HG03442 (cell line): ENCODE data around the gene COBL.

ENCODE experiments used
- ATAC-seq: cut with Tn5 transposase; IDR thresholded peaks from one replicate; pipeline ENCODE4 v1.9.1; 2021; ENCODE audit warnings: mild to moderate bottlenecking, moderate library complexity; ENCODE audit not compliant: unreplicated experiment

The COBL gene

DNA sequence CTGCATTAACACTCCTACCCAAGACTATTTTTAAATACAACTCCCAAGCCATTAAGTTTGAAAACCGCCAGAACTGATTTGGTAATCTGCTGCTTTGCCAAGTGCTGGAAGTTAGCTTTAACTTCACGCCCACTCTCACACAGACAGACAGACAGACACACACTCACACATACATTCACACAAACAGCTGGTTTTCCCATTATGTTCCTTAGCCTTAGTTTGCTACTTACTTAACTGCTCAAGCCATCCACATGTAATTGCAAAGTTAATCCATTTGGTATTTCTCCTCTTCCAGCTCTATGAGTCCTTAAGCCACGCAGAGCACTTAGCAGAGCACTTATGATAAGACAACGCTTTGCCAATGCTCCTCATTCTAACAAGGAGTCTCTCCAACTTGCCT, 8.3 kb downstream of the COBL start:
- no peak for ATAC-seq

DNA sequence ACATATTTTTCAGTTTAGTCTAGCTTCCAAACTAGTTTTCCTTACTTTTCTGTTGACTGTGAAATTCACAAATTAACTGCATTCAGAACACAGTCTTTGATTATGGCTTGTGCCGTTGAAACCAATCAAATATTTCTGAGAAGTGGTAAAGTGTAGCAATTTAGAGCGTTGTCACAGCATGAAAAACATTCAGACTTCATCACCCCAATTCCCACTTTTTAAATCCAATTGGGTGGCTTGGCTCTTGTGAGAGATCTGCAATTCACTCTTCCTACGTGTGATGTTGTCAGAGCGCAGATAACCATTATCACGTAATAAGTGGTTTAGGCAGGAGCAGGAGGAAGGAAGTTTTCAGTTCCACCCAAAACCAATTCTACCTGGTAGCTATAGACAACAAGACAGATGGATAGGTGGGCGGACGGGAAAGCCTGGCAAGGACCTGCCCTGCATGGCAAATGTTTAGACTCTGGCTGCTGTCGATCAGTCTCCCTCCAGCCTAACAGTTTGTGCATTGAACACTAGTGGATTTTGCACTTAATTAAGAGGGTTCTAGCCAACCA, 8.9 kb downstream of the COBL start:
- ATAC-seq = no peak

DNA sequence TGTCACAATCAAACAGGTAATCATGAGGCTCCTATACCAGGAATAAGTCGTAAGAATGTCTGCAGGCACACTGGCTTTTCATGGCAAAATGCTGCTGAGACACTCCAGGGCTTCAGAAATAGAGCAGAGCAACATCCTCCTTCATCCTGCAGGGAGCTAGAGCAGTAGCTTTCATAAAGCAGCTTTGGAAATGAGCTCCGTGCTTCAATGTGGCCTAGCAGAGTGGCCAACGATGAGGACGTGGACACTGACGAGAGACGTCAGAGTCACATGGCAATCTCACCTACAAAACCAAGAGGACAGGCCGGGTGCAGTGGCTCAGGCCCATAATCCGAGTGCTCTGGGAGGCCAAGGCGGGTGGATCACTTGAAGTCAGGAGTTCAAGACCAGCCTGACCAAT, 9.8 kb downstream of the COBL start:
- no peak for ATAC-seq

DNA sequence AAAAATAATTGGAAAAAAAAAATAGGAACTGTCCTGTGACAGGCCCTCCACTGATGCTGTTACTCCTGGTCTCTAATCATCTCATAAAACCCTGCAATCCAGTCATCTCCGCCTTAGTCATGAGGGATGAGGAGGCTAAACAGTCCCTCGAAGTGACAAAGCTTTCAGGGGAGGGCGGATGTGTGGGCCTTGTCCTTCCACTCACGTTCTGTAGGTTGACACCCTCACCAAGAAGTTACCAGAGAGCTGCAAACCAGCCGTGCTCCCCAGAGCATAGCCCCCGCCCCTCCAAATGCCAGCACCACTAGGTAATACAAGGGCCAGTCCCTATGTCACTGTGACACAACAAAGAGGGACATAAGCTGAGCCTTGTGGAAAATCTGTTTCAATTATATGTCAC, 11.9 kb downstream of the COBL start:
- ATAC-seq = no peak

DNA sequence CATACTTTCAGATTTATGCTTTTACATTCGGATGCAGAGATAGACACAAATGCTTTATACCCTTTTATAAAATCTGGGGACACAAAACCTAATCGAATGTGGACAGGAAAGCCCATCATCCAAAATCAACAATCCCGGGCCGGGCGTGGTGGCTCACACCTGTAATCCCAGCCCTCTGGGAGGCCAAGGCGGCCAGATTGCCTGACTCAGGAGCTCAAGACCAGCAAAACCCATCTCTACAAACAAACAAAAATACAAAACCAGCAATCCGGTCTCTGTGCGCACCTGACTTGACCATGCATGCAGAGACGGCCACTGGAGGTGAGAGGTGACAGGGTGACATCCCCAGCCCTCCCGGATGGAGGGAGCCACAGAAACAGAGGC, 13.5 kb downstream of the COBL start:
- no peak for ATAC-seq

DNA sequence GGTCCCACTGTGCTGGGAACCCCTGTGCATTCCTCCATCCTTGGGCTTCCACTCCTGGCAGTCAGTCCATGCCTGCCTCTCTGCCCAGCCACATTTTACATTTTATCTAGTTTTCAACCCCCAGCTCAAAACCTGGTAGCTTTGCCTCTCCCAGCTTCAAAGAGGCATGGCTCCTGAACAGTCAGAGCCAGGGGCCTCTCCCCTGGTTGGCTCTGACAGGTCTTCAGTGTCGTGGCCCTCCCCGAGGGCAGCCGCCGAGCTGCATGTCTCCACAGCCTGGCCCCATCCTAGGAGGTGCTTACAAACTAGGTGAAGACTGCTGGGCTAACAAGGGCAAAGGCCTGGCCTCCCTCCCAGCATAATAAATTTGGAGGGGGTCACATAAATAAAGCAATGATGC, 14.8 kb downstream of the COBL start:
- no peak for ATAC-seq

DNA sequence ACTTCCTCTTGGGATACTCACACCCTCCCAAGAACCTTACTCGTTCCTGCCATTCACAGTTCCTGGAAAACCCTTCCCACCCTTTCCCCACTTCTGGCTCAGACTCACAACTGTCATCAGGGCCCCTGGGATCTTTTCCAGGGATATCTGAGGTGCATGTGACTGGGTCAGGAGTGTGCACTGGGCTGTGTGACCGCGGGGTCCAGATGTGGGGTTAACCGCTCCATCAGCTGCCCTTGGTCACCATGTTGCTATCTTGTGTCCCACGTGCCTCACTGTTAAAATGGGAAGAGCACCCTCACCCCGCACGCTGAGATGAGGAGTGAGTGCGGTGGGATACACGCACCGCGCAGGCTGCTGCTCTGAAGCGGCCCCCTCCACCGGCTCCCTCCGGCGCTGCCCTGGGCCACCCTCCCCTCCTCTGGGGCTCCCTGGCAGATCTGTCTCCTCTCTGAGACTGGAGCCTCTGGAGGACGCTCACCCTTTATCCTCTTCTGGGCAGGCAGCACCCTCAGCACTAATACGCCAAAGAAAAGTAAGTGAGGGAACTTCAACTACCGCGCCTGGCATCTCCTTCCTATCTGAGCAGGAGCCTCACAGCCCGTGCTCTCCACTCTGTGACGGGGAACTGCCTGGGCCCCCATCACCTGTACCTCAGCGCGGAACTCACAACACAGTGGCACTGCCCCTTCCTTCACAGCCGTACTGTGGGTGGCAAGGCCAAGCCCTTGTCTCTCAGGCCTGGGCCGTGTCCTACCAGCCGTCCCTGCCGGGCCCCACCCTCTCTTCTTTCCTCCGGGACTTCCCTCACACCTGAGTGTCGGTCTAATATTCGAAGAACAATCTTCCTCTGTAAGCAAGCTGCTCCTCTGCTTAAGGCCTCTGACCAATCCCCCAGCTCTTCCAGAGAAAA, 15.6 kb downstream of the COBL start:
- ATAC-seq = no peak

DNA sequence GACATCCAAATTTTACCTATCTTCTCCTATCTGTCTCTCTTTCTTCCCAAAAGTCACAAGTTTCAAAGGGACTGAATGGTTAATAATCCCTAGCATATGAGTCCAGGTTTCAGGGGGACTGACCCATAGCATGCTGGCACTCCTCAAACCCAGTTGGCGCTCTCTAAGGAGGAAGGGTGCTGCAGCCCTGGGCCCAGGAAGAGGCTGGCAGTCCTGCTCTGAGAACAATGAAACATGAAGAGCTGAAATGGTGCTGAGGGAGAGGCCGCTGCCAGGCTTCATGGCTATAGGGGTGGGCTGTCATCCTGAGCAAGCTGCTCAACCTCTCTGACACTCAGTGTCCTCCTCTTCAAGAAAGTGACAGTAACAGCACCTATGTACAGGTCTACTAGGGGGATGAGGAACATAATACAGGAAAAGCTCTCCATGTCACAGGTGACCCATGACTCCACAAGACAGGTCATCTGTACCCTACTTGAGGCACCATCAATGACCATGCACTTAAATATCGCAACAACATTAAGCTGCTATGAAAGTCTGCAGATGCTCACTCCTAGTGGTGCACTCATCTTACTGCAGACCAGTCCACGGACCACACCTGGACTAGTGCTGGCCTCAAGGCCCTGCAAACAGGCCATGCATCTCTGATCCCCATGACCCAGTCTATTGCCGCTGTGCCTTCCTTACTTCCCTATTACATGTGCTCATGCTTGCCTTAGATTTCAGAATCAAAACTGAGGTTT, 17.0 kb downstream of the COBL start:
- no peak for ATAC-seq

DNA sequence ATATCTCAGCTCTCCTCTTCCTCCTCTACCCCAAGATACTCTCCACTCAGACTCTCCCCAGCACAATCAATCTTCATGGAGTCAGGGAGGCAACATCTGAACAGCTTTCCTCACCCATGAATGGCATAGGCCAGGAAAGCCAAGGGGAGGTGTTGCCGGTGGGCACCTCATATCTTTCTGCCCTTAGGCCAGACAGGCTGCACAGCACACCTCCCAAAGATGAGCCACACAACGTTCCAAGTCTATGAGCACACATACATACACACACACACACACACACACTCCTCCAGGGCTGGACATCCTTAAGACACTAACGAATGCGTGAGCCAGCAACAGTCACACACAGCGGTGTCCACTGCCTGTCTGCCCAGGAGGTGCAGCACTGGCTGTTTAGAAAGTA, 17.7 kb downstream of the COBL start:
- no peak for ATAC-seq

DNA sequence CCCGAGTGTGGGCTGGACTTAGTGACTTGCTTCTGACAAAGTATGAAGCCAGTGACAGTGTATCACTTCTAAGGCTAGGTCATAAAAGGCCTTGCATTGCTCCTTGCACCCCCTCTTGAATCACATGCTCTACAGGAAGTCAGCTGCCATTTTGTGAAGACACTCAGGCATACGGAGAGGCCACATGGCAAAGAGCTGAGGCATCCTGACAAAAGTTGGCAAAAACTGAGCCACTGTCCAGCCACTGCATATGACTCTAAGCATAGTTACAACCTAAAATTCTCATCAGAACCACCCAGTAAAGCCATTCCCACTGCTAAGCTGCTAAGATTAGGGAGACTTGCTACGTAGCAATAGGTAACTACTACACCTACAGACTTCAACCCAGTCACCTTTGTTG, 18.6 kb downstream of the COBL start:
- ATAC-seq = no peak

DNA sequence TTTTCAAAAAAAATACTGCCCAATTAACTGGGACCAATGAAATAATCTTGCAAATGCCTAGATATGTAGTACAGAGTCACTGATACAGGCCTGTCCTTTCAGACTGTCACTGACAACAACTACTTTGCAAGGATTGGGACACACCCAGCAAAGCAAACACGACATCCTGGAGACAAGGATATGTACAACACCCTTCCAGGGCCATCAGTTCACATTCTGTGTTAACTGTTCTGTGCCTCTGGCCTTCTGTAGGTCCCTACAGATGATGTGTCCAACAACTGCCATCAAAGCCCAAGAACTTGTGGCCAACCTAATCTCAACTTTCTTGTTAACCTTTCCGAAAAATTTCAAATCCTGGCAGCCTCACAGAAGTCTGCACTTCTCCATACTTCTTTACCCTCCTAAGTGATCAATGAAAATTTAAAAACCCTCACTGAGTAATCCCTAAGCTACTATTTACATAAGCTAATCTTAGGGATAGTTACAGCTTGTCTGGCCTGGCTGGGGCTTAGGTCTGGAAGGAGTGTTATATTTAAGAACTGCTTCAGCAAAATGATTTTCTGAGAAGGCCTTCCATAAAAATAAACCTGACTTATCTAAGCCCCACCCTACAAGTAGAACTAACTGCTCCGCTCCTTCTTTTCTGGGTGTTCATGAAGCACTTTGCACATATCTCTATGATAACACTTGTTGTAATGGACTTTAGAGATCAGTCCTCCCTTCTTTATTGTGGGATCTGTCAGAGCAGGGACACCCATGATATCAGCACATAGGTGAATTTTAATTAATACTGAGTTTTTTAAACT, 21.0 kb downstream of the COBL start:
- no peak for ATAC-seq

DNA sequence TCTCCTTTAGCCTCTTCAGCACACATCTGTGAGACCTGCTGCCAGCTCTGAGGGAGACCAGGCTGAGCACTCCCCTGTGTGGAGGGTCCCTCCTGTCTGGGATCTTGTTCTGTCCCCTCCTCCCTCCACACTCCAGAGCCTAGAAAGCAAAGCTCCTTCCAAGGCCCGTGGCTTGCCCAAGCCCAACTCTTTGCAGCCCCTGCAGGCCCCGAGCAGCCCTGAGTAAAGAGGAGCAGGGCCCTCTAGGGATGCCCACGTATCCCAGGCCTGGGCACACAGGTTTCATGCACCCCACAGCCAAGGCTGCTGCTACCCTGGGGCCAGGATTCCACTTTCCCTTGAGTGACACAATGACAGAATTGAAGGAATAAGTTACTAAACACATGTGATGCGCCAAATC, 24.0 kb downstream of the COBL start:
- no peak for ATAC-seq

DNA sequence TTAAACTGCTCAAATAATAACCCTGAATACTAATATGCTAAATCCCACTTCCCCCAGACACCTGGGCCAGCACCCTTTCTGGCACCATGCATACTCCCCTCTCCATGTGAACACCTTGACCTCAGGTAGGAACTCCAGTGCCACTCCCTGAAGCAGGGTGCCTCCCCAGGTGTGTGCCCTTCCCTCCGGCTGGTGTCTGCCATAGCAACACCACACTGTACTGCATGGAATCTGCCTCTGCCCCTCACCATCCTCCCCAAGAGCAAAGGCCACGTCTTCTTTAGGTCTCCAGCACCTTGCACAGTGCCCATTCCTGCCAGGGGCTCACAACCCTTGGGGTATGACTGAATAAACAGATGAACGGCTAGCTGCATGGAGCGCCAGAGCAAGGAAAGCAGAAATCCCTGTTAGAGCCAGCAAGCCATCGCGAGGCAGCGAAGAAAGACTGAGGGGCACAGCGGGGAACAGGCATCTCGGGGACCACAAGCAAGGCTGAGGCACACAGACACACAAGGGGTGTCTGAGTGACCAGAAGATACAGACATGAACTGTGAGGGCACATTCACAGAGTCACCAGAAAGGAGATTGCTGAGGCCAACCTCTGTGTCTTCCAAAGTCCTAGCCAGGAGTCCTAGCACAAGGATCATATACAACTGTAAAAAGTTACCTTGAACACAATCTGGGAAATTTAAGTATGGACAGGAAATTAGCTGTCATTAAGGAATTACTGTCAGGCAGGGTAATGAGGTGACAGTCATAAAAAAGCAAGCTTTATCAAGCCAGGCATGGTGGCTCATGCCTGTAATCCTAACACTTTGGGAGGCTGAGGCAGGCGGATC, 25.7 kb downstream of the COBL start:
- ATAC-seq = no peak

DNA sequence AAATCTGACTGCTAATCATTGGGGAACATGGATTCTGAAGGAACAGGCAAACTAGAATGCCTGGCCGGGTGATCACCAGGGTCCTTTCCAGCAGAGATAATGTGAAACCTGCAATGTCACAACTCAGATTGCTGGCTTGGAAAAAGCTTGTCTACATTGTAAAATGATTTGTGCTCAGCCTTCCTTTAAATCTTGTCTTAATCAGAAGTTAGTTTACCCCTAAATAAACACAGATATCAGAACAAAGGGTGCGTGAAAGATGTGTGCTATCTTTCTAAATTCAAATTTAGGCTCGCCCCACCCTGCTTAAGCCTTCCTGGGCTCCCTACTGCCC, 26.3 kb downstream of the COBL start:
- no peak for ATAC-seq

DNA sequence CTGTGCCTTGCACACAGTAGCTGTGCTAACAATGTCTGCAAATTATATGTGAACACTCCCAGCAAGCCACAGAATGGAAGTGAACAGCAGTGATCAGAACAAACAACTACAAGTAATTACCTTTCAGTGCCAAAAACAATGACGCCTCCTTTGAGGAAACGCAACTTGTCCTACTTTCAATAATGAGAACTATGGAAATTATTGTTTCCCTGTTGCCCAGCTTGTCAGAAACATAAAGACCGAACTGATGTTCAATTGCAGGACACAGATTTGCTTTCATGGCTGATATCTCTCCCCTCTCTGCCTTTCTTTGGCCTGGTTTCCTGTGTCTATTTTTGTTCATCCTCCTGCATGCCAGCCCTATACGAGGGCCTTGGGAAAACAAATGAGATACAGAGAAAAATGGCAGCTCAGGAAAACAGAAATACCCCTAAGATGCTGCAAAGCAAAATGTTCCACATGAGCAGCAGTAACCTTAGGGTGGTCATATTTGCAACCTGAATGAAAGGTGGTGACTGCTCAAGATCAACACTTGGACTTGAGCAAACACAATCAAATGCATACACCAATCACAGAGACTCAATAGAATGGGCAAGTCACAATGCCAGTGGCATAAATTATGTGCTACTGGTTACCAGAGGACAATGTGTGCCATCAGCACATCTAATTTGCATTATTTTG, 26.8 kb downstream of the COBL start:
- ATAC-seq = no peak

DNA sequence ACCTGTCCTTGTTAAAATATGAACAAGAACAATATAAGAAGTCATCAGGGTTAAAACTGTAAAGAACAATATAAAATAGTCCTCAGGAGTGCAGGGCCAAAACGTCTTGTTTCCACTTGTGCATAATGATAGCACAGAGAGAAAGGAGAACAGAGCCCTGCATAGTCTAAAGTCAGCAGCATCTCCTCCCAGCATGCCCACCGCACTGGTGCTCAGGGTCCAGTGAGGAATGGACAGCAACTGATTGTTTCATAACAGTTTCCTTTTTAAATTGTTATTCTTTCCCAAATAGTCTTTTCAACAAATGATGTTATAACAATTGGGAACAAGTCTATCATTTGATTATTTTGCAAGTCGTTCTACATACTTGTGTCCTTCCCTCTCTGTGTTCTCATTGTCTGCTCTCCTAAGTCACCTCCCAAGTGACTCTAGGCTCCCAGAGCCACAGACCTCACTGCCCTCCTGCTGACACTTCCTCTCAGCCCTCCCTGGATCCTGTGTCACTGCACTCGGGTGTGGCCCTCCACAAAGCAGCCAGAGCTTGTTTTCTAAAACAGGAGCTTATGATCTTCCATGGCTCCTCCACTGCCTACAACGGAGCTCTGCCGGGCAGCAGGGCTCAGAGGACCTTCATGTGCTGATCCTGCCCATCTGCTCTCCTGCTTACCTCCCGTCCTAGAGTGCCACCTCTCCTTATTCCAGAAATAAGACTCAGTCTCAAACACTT, 27.6 kb downstream of the COBL start:
- ATAC-seq = no peak

DNA sequence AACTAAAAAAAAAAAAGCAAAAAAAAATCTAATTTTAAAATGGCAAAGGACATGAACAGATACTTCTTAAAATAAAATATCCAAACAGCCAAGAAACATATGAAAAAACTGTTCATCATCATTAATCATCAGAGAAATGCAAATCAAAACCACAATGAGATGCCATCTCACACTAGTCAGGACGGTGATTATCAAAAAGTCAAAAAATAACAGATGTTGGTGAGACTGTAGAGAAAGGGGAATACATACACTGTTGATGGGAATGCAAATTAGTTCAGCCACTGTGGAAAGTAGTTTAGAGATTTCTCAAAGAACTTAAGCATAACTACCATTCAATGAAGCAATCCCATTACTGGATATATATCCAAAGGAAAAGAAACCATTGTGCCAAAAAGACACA, 30.2 kb downstream of the COBL start:
- no peak for ATAC-seq

DNA sequence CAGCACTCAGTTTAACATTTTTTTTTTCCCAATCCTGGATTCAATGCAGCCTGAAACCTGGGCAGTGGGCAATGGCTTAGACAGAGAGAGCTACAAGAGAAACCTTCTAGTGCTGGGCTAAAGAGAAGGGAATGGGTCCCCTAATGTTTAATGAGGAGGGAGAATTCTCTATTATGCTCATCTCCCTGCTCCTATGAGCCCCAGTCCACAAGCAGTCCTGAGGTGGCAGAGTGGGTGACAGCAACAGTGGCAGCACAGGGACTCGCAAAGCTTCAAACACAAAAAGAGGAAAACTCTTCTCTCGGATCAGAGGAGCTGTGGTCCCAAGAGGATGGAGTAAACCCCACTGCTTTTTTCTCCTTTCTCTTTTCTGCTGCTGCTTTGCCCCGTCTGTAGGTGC, 36.5 kb downstream of the COBL start:
- ATAC-seq = no peak

DNA sequence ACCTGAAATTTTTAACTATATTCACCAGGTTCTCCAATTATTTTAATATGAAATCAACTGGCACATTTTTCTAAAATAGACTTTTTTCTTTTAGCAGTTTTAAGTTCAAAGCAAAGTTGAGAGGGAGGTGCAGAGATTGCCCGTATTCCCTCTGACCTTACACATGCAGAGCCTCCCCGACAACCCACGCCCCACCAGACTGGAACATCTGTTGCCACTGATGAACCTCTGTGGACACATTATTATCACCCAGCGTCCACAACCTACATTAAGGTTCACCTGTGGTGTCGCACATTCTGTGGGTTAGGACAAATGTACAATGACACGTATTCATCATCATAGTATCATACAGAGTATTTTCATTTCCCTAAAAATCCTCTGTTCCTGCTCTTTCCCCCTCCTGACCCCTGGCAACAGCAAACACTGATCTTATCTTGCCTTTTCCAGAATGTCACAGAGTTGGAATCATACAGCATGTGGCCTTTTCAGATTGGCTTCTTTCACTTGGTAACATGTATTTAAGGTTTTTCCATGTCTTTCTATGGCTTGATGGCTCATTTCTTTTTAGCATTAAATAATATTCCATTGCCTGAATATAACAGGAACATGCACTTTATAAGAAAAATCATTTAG, 37.1 kb downstream of the COBL start:
- no peak for ATAC-seq
